IPS-18a (cell line): ENCODE data around the gene SPAG17.

Experiments
- H3K27ac ChIP-seq: one replicate; pipeline ENCODE4 v1.5.1; 2013; ENCODE audit warnings: low read length
- H3K27me3 ChIP-seq: one replicate; pipeline ENCODE4 v1.6.1; 2013; ENCODE audit warnings: mild to moderate bottlenecking, low read length; ENCODE audit not compliant: control insufficient read depth, insufficient read depth
- H3K36me3 ChIP-seq: one replicate; pipeline ENCODE4 v1.6.1; 2013; ENCODE audit warnings: low read depth, low read length; ENCODE audit not compliant: control insufficient read depth
- H3K4me1 ChIP-seq: one replicate; pipeline ENCODE4 v1.6.1; 2013; ENCODE audit warnings: low read depth, low read length; ENCODE audit not compliant: control insufficient read depth
- H3K4me3 ChIP-seq: one replicate; pipeline ENCODE4 v1.5.1; 2013; ENCODE audit warnings: low read length
- H3K9ac ChIP-seq: one replicate; pipeline ENCODE4 v1.6.1; 2013; ENCODE audit warnings: mild to moderate bottlenecking, low read length, moderate library complexity
- H3K9me3 ChIP-seq: one replicate; pipeline ENCODE4 v1.6.1; 2013; ENCODE audit warnings: low read depth, low read length; ENCODE audit not compliant: control insufficient read depth

The SPAG17 gene

GRCh38 chr1:118049981-118050380, 135.0 kb downstream of the SPAG17 start:
- no peak overlapping the region for H3K4me3 ChIP-seq
- H3K27me3 ChIP-seq = no peaks in the 10 kb centered on the region
- no peak overlapping the region for H3K27ac ChIP-seq
- no peaks in the 10 kb centered on the region for H3K9me3 ChIP-seq
- H3K9ac ChIP-seq = no peak overlapping the region
- no peaks in the 10 kb centered on the region for H3K4me1 ChIP-seq
- H3K36me3 ChIP-seq = no peaks in the 10 kb centered on the region

- Histone ChIP-seq H3K9me3 (no peaks in the 10 kb centered on the region), H3K4me1 (no peaks in the 10 kb centered on the region), H3K4me3 (no peak overlapping the region), H3K36me3 (no peaks in the 10 kb centered on the region), H3K9ac (no peak overlapping the region), H3K27ac (no peak overlapping the region), H3K27me3 (no peaks in the 10 kb centered on the region)
These were observed 137.3 kb downstream of the SPAG17 start for GRCh38 chr1:118047650-118048224.

GRCh38 chr1:118047006-118047649, 137.9 kb downstream of the SPAG17 start:
- no peak overlapping the region for H3K27ac ChIP-seq
- no peaks in the 10 kb centered on the region for H3K27me3 ChIP-seq
- H3K4me3 ChIP-seq = no peak overlapping the region
- no peaks in the 10 kb centered on the region for H3K4me1 ChIP-seq
- no peaks in the 10 kb centered on the region for H3K9me3 ChIP-seq
- H3K36me3 ChIP-seq = no peaks in the 10 kb centered on the region
- H3K9ac ChIP-seq = no peak overlapping the region

GRCh38 chr1:118043624-118044023, 141.4 kb downstream of the SPAG17 start:
- H3K4me3 ChIP-seq = no peak overlapping the region
- no peak overlapping the region for H3K9ac ChIP-seq
- no peak overlapping the region for H3K27ac ChIP-seq
- no peaks in the 10 kb centered on the region for H3K36me3 ChIP-seq
- no peaks in the 10 kb centered on the region for H3K4me1 ChIP-seq
- no peaks in the 10 kb centered on the region for H3K9me3 ChIP-seq
- H3K27me3 ChIP-seq = no peaks in the 10 kb centered on the region

- H3K27me3 ChIP-seq = no peaks in the 10 kb centered on the region
- H3K4me1 ChIP-seq = no peaks in the 10 kb centered on the region
- no peak overlapping the region for H3K27ac ChIP-seq
- no peak overlapping the region for H3K9ac ChIP-seq
- no peaks in the 10 kb centered on the region for H3K9me3 ChIP-seq
- no peaks in the 10 kb centered on the region for H3K36me3 ChIP-seq
- H3K4me3 ChIP-seq = no peak overlapping the region
These were observed 142.5 kb downstream of the SPAG17 start for GRCh38 chr1:118042501-118042900.

GRCh38 chr1:118039170-118039569, 145.9 kb downstream of the SPAG17 start:
- Histone ChIP-seq H3K36me3 (no peaks in the 10 kb centered on the region), H3K9me3 (no peaks in the 10 kb centered on the region), H3K27me3 (no peaks in the 10 kb centered on the region), H3K4me3 (no peak overlapping the region), H3K9ac (no peak overlapping the region), H3K4me1 (no peaks in the 10 kb centered on the region), H3K27ac (no peak overlapping the region)

GRCh38 chr1:118032883-118033282, 152.1 kb downstream of the SPAG17 start:
- Histone ChIP-seq H3K4me3 (no peak overlapping the region), H3K27me3 (no peaks in the 10 kb centered on the region), H3K36me3 (no peaks in the 10 kb centered on the region), H3K27ac (no peak overlapping the region), H3K9ac (no peak overlapping the region), H3K9me3 (no peaks in the 10 kb centered on the region), H3K4me1 (peaks cover 3% of the 10 kb centered on the region)

- no peak overlapping the region for H3K9ac ChIP-seq
- no peak overlapping the region for H3K27ac ChIP-seq
- H3K9me3 ChIP-seq = no peaks in the 10 kb centered on the region
- H3K4me3 ChIP-seq = no peak overlapping the region
- no peaks in the 10 kb centered on the region for H3K27me3 ChIP-seq
- H3K36me3 ChIP-seq = no peaks in the 10 kb centered on the region
- peaks cover 3% of the 10 kb centered on the region for H3K4me1 ChIP-seq
These were observed 156.8 kb downstream of the SPAG17 start for GRCh38 chr1:118028267-118028666.

GRCh38 chr1:118023199-118023598, 161.8 kb downstream of the SPAG17 start:
- no peaks in the 10 kb centered on the region for H3K9me3 ChIP-seq

GRCh38 chr1:118021668-118022067, 163.4 kb downstream of the SPAG17 start:
- H3K4me1 ChIP-seq = no peaks in the 10 kb centered on the region
- H3K9me3 ChIP-seq = no peaks in the 10 kb centered on the region
- no peak overlapping the region for H3K4me3 ChIP-seq
- no peak overlapping the region for H3K27ac ChIP-seq
- no peaks in the 10 kb centered on the region for H3K36me3 ChIP-seq
- H3K9ac ChIP-seq = no peak overlapping the region
- no peaks in the 10 kb centered on the region for H3K27me3 ChIP-seq

More at GRCh38 chr1:118023199-118023598, 161.8 kb downstream of the SPAG17 start:
- Histone ChIP-seq H3K36me3 (no peaks in the 10 kb centered on the region), H3K27me3 (no peaks in the 10 kb centered on the region), H3K9ac (no peak overlapping the region), H3K27ac (no peak overlapping the region), H3K4me1 (no peaks in the 10 kb centered on the region), H3K4me3 (no peak overlapping the region)

GRCh38 chr1:118018060-118018459, 167.0 kb downstream of the SPAG17 start:
- Histone ChIP-seq H3K9me3 (no peaks in the 10 kb centered on the region), H3K4me1 (no peaks in the 10 kb centered on the region), H3K27ac (no peak overlapping the region), H3K9ac (no peak overlapping the region), H3K36me3 (no peaks in the 10 kb centered on the region), H3K4me3 (no peak overlapping the region), H3K27me3 (no peaks in the 10 kb centered on the region)

- Histone ChIP-seq H3K4me1 (no peaks in the 10 kb centered on the region), H3K27ac (no peak overlapping the region), H3K9me3 (no peaks in the 10 kb centered on the region), H3K9ac (no peak overlapping the region), H3K4me3 (no peak overlapping the region), H3K27me3 (no peaks in the 10 kb centered on the region), H3K36me3 (no peaks in the 10 kb centered on the region)
These were observed 171.1 kb downstream of the SPAG17 start for GRCh38 chr1:118013938-118014337.
